ENCODE measurements around the gene SMARCAD1. TPM values are rescaled to one million over a fixed set of nuclear protein-coding genes. Genes with fewer than 3 reads are reported as not detected.
"Not testable (repeated sequence)": the region's sequence is repeated elsewhere in the genome, so short reads cannot be mapped to it uniquely, and the experiment has no call there.

SMARCAD1 gene
- total and polyA plus RNA-seq, 2 experiments from 2014 or later: 14.1 to 26.3 TPM

- Histone ChIP-seq H4K20me1 (ENCODE audit: insufficient read depth) (no peaks in the 10 kb centered on the region), H3K4me1 (ENCODE audit: insufficient read depth) (no peaks in the 10 kb centered on the region), H3K27me3 (replicated peaks; ENCODE audit: insufficient read depth) (no peaks in the 10 kb centered on the region), H3K4me2 (ENCODE audit: unreplicated experiment) (no peak overlapping the region), H3K4me3 (no peak overlapping the region), H3K9me3 (ENCODE audit: low read depth) (no peaks in the 10 kb centered on the region), H3K27ac (no peak overlapping the region), H3F3A (ENCODE audit: insufficient read depth) (no peaks in the 10 kb centered on the region), H3K79me2 (ENCODE audit: insufficient read depth) (no peaks in the 10 kb centered on the region), H2AFZ (no peak overlapping the region), H3K9ac (no peak overlapping the region), H3K9me2 (ENCODE audit: insufficient read depth) (no peaks in the 10 kb centered on the region), H3K36me3 (ENCODE audit: low read depth) (peaks cover 25% of the 10 kb centered on the region)
- DNase-seq: no peak
- in situ Hi-C loops (cut with MboI): no loop called here
- 75 to 83% methylated on average over 2 of the region's 2 CpGs for WGBS, 2 experiments (ENCODE audit: low coverage in 1 of 2, low lambda C conversion rate in 2 of 2, missing lambda C conversion rate in 2 of 2)
- TF ChIP-seq EZH2 (IDR thresholded peaks at IDR 0.05; ENCODE audit: insufficient read depth, poor library complexity, severe bottlenecking): no peak
These were observed 82.6 kb downstream of the SMARCAD1 start for GRCh38 chr4:94290245-94290644.

DNA sequence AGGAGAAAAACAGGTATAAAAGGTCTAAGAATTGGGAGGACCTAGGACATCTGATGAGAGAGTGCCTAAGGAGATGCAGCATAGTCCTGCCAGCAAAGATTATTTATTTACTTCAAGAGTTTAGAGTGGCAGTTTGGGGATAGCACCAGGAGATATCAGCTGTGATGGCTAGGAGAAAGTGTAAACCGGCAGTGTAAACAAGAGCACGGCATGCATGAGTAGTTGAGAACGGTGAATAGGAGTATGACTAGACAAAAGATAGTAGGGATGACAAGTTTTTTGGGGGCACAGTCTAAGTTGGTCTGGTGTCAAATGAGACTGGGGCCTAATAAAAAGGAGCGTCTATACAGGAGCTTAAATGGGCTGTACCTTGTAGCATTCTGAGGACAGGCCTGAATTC is 86.3 kb downstream of the SMARCAD1 start:
- H2AFZ ChIP-seq; H3K79me2 ChIP-seq (ENCODE audit: insufficient read depth); H3K4me3 ChIP-seq; H3K9ac ChIP-seq; H3K27ac ChIP-seq; H3F3A ChIP-seq (ENCODE audit: insufficient read depth); H4K20me1 ChIP-seq (ENCODE audit: insufficient read depth); DNase-seq; H3K9me2 ChIP-seq (ENCODE audit: insufficient read depth); H3K4me2 ChIP-seq (ENCODE audit: unreplicated experiment); in situ Hi-C loops (cut with MboI); H3K9me3 ChIP-seq (ENCODE audit: low read depth); H3K27me3 ChIP-seq (replicated peaks; ENCODE audit: insufficient read depth); H3K4me1 ChIP-seq (ENCODE audit: insufficient read depth): not testable (repeated sequence)
- peaks cover 14% of the 10 kb centered on the region; the same call in 1 of the 2 replicates for H3K36me3 ChIP-seq (ENCODE audit: low read depth)
- 92 to 98% methylated on average over 4 of the region's 4 CpGs for WGBS, 2 experiments (ENCODE audit: low coverage in 1 of 2, low lambda C conversion rate in 2 of 2, missing lambda C conversion rate in 2 of 2)

GRCh38 chr4:94295473-94295872 is 87.8 kb downstream of the SMARCAD1 start:
- H3K4me3 ChIP-seq; H3K4me2 ChIP-seq (ENCODE audit: unreplicated experiment); H3K9ac ChIP-seq; in situ Hi-C loops (cut with MboI); H3F3A ChIP-seq (ENCODE audit: insufficient read depth); H4K20me1 ChIP-seq (ENCODE audit: insufficient read depth); DNase-seq; H3K27ac ChIP-seq; H3K4me1 ChIP-seq (ENCODE audit: insufficient read depth); H2AFZ ChIP-seq; H3K36me3 ChIP-seq (ENCODE audit: low read depth); H3K27me3 ChIP-seq (replicated peaks; ENCODE audit: insufficient read depth); H3K9me3 ChIP-seq (ENCODE audit: low read depth); H3K79me2 ChIP-seq (ENCODE audit: insufficient read depth); H3K9me2 ChIP-seq (ENCODE audit: insufficient read depth): not testable (repeated sequence)
- 87 to 90% methylated on average over 6 of the region's 6 CpGs for WGBS, 2 experiments (ENCODE audit: low coverage in 1 of 2, low lambda C conversion rate in 2 of 2, missing lambda C conversion rate in 2 of 2)

DNA sequence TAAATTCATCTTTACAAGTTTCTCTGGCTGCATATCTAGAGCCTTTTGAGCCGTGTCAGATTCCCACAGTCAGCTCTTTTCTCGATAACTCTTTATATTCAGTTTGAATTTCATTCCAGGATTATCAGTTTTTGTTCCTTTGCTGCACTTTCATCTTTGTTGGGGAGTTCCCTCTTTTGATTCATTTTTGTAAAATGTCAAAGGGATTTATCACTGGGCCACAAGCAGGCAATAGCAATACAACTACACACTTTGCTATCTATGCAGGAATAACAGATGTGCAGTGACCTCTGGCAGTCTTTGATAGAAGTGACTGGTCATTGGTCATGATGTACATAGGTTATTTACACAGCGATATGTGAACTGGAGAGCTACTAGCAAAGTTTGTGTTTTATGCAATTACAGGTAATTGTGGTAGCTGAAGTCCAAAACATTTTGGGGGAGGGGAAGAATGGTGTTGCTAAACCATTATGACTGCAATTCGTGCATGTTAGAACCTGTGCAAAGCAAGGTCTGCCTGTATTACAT is 91.1 kb downstream of the SMARCAD1 start:
- H2AFZ ChIP-seq: no peak overlapping the region
- H3K27ac ChIP-seq: no peak overlapping the region
- no peak overlapping the region for H3K4me3 ChIP-seq
- no peaks in the 10 kb centered on the region for H3K9me3 ChIP-seq (ENCODE audit: low read depth)
- H3K9me2 ChIP-seq (ENCODE audit: insufficient read depth): no peaks in the 10 kb centered on the region
- no peak for DNase-seq
- no peaks in the 10 kb centered on the region for H4K20me1 ChIP-seq (ENCODE audit: insufficient read depth)
- no peak for TF ChIP-seq EZH2phosphoT487 (IDR thresholded peaks at IDR 0.05; ENCODE audit: insufficient read depth, low read depth)
- no peak for TF ChIP-seq EZH2 (IDR thresholded peaks at IDR 0.05; ENCODE audit: insufficient read depth, poor library complexity, severe bottlenecking)
- H3K79me2 ChIP-seq (ENCODE audit: insufficient read depth): no peaks in the 10 kb centered on the region
- H3K4me2 ChIP-seq (ENCODE audit: unreplicated experiment): no peak overlapping the region
- H3K9ac ChIP-seq: no peak overlapping the region
- no peaks in the 10 kb centered on the region for H3K27me3 ChIP-seq (replicated peaks; ENCODE audit: insufficient read depth)
- in situ Hi-C loops (cut with MboI): no loop called here
- no peaks in the 10 kb centered on the region for H3K4me1 ChIP-seq (ENCODE audit: insufficient read depth)
- WGBS, 2 experiments (ENCODE audit: low coverage in 1 of 2, low lambda C conversion rate in 2 of 2, missing lambda C conversion rate in 2 of 2): 82 to 85% methylated on average over 4 of the region's 4 CpGs
- no peaks in the 10 kb centered on the region for H3F3A ChIP-seq (ENCODE audit: insufficient read depth)
- H3K36me3 ChIP-seq (ENCODE audit: low read depth): no peaks in the 10 kb centered on the region

DNA sequence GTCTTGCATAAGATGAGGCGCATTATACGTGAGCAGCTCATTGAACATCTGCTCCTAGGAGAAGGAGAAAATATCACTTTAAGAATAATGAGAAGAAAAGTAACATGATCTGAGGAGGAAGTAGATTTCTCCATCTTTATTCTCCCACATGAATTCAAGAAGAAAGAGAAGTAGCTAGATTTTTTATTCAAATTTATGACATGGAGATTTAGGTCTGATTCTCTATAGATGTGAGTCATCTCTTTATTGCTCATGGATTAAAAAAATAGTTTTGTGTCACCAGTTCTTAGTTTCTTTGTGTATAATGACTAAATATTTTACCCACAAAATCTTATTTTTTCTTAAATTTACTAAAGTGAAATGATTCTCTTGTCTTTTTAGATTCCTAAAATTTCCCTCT is 94.5 kb downstream of the SMARCAD1 start:
- Histone ChIP-seq H3K9ac (no peak overlapping the region), H3K9me3 (ENCODE audit: low read depth) (no peaks in the 10 kb centered on the region), H3K36me3 (ENCODE audit: low read depth) (no peaks in the 10 kb centered on the region), H2AFZ (no peak overlapping the region), H3K4me1 (ENCODE audit: insufficient read depth) (peaks cover 5% of the 10 kb centered on the region; the same call in 1 of the 2 replicates), H3K79me2 (ENCODE audit: insufficient read depth) (no peaks in the 10 kb centered on the region), H3K27me3 (replicated peaks; ENCODE audit: insufficient read depth) (no peaks in the 10 kb centered on the region), H4K20me1 (ENCODE audit: insufficient read depth) (no peaks in the 10 kb centered on the region), H3F3A (ENCODE audit: insufficient read depth) (no peaks in the 10 kb centered on the region), H3K9me2 (ENCODE audit: insufficient read depth) (no peaks in the 10 kb centered on the region), H3K27ac (no peak overlapping the region), H3K4me3 (no peak overlapping the region), H3K4me2 (ENCODE audit: unreplicated experiment) (no peak overlapping the region)
- 98% methylated on average over 2 of the region's 2 CpGs for WGBS, 2 experiments (ENCODE audit: low coverage in 1 of 2, low lambda C conversion rate in 2 of 2, missing lambda C conversion rate in 2 of 2)
- TF ChIP-seq EZH2 (IDR thresholded peaks at IDR 0.05; ENCODE audit: insufficient read depth, poor library complexity, severe bottlenecking) (no peak), EZH2phosphoT487 (IDR thresholded peaks at IDR 0.05; ENCODE audit: insufficient read depth, low read depth) (no peak)
- DNase-seq: no peak
- in situ Hi-C loops (cut with MboI): no loop called here
